ENCODE results near the gene CTTNBP2NL.
"Not testable (repeated sequence)": the region's sequence is repeated elsewhere in the genome, so short reads cannot be mapped to it uniquely, and the experiment has no call there.

Gene CTTNBP2NL

GRCh38 chr1:112387807-112388206 is 8.2 kb upstream of the CTTNBP2NL start:
- DNase-seq = no peak

GRCh38 chr1:112388436-112388835 is 7.6 kb upstream of the CTTNBP2NL start:
- no peak for DNase-seq

GRCh38 chr1:112389689-112390088 is 6.3 kb upstream of the CTTNBP2NL start:
- no peak for DNase-seq

- not testable (repeated sequence) for DNase-seq
These were observed 5.7 kb upstream of the CTTNBP2NL start for GRCh38 chr1:112390335-112390734.

GRCh38 chr1:112390775-112391602 is 5.0 kb upstream of the CTTNBP2NL start:
- DNase-seq = no peak

GRCh38 chr1:112391603-112391940 is 4.4 kb upstream of the CTTNBP2NL start:
- DNase-seq = no peak

GRCh38 chr1:112393631-112393974 is 2.4 kb upstream of the CTTNBP2NL start:
- no peak for DNase-seq

- no peak for DNase-seq
These were observed 1.3 kb upstream of the CTTNBP2NL start for GRCh38 chr1:112394743-112395062.

- DNase-seq = no peak
These were observed 676 bp upstream of the CTTNBP2NL start for GRCh38 chr1:112395256-112395820.

- DNase-seq = no peak
These were observed 848 bp downstream of the CTTNBP2NL start for GRCh38 chr1:112396653-112397471.

- DNase-seq = no peak
These were observed 1.8 kb downstream of the CTTNBP2NL start for GRCh38 chr1:112397841-112398240.

GRCh38 chr1:112399456-112399855 is 3.4 kb downstream of the CTTNBP2NL start:
- DNase-seq = no peak

- not testable (repeated sequence) for DNase-seq
These were observed 4.7 kb downstream of the CTTNBP2NL start for GRCh38 chr1:112400706-112401105.

GRCh38 chr1:112402682-112403643 is 6.9 kb downstream of the CTTNBP2NL start:
- no peak for DNase-seq

- no peak for DNase-seq
These were observed 10.8 kb downstream of the CTTNBP2NL start for GRCh38 chr1:112406771-112407170.

GRCh38 chr1:112409414-112409813 is 13.4 kb downstream of the CTTNBP2NL start:
- DNase-seq = no peak

- no peak for DNase-seq
These were observed 14.7 kb downstream of the CTTNBP2NL start for GRCh38 chr1:112410673-112411072.

GRCh38 chr1:112417271-112417670 is 21.3 kb downstream of the CTTNBP2NL start:
- DNase-seq = no peak

- no peak for DNase-seq
These were observed 22.3 kb downstream of the CTTNBP2NL start for GRCh38 chr1:112418099-112418892.

GRCh38 chr1:112423207-112423606 is 27.2 kb downstream of the CTTNBP2NL start:
- no peak for DNase-seq

GRCh38 chr1:112423666-112424065 is 27.7 kb downstream of the CTTNBP2NL start:
- DNase-seq = not testable (repeated sequence)

GRCh38 chr1:112429749-112430148 is 33.7 kb downstream of the CTTNBP2NL start:
- DNase-seq = no peak
